ENCODE data around the gene ANKRD11.

ANKRD11 gene

GRCh38 chr16:89277641-89278341 is 212.6 kb downstream of the ANKRD11 start:
- H3F3A ChIP-seq (ENCODE audit: control insufficient read depth, insufficient read depth) = no peaks in the 10 kb centered on the region
- no peaks in the 10 kb centered on the region for H3K79me2 ChIP-seq (ENCODE audit: control insufficient read depth, low read length)
- H3K9me2 ChIP-seq (replicated peaks; ENCODE audit: control insufficient read depth, low read length) = no peaks in the 10 kb centered on the region
- H3K36me3 ChIP-seq (ENCODE audit: control insufficient read depth, low read length) = peaks cover 80% of the 10 kb centered on the region
- TF ChIP-seq CTCF (IDR thresholded peaks at IDR 0.05; ENCODE audit: low read depth, low read length, poor library complexity, severe bottlenecking) = no peak
- no peak for TF ChIP-seq EZH2phosphoT487 (IDR thresholded peaks at IDR 0.05; ENCODE audit: borderline replicate concordance, low read length)
- H3K4me3 ChIP-seq (ENCODE audit: low read length) = no peak overlapping the region
- no peak overlapping the region for H3K27ac ChIP-seq (ENCODE audit: low read depth, low read length)
- H3K9me3 ChIP-seq (ENCODE audit: control insufficient read depth, insufficient read depth, low read length) = no peaks in the 10 kb centered on the region
- no peak overlapping the region for H3K4me2 ChIP-seq (ENCODE audit: low read length)
- H4K20me1 ChIP-seq (ENCODE audit: control insufficient read depth, insufficient read depth, low read depth, low read length) = no peaks in the 10 kb centered on the region
- H3K4me1 ChIP-seq (ENCODE audit: control insufficient read depth, low read length) = no peaks in the 10 kb centered on the region
- H3K27me3 ChIP-seq (ENCODE audit: control insufficient read depth, low read length) = no peaks in the 10 kb centered on the region

GRCh38 chr16:89277049-89277448 is 213.3 kb downstream of the ANKRD11 start:
- H3K9me3 ChIP-seq (ENCODE audit: control insufficient read depth, insufficient read depth, low read length) = no peaks in the 10 kb centered on the region
- no peak overlapping the region for H3K27ac ChIP-seq (ENCODE audit: low read depth, low read length)
- H3K4me3 ChIP-seq (ENCODE audit: low read length) = no peak overlapping the region
- H3K9me2 ChIP-seq (replicated peaks; ENCODE audit: control insufficient read depth, low read length) = no peaks in the 10 kb centered on the region
- no peaks in the 10 kb centered on the region for H3F3A ChIP-seq (ENCODE audit: control insufficient read depth, insufficient read depth)
- TF ChIP-seq EZH2phosphoT487 (IDR thresholded peaks at IDR 0.05; ENCODE audit: borderline replicate concordance, low read length) (no peak), CTCF (IDR thresholded peaks at IDR 0.05; ENCODE audit: low read depth, low read length, poor library complexity, severe bottlenecking) (no peak)
- H3K79me2 ChIP-seq (ENCODE audit: control insufficient read depth, low read length) = no peaks in the 10 kb centered on the region
- no peak overlapping the region for H3K4me2 ChIP-seq (ENCODE audit: low read length)
- H3K36me3 ChIP-seq (ENCODE audit: control insufficient read depth, low read length) = peaks cover 78% of the 10 kb centered on the region
- H4K20me1 ChIP-seq (ENCODE audit: control insufficient read depth, insufficient read depth, low read depth, low read length) = no peaks in the 10 kb centered on the region
- H3K4me1 ChIP-seq (ENCODE audit: control insufficient read depth, low read length) = no peaks in the 10 kb centered on the region
- no peaks in the 10 kb centered on the region for H3K27me3 ChIP-seq (ENCODE audit: control insufficient read depth, low read length)

GRCh38 chr16:89275837-89276720 is 214.3 kb downstream of the ANKRD11 start:
- no peaks in the 10 kb centered on the region for H3K27me3 ChIP-seq (ENCODE audit: control insufficient read depth, low read length)
- H3K79me2 ChIP-seq (ENCODE audit: control insufficient read depth, low read length) = no peaks in the 10 kb centered on the region
- H3K9me3 ChIP-seq (ENCODE audit: control insufficient read depth, insufficient read depth, low read length) = no peaks in the 10 kb centered on the region
- H3F3A ChIP-seq (ENCODE audit: control insufficient read depth, insufficient read depth) = no peaks in the 10 kb centered on the region
- no peak overlapping the region for H3K27ac ChIP-seq (ENCODE audit: low read depth, low read length)
- no peak for TF ChIP-seq CTCF (IDR thresholded peaks at IDR 0.05; ENCODE audit: low read depth, low read length, poor library complexity, severe bottlenecking)
- no peak for TF ChIP-seq EZH2phosphoT487 (IDR thresholded peaks at IDR 0.05; ENCODE audit: borderline replicate concordance, low read length)
- H3K9me2 ChIP-seq (replicated peaks; ENCODE audit: control insufficient read depth, low read length) = no peaks in the 10 kb centered on the region
- no peaks in the 10 kb centered on the region for H3K4me1 ChIP-seq (ENCODE audit: control insufficient read depth, low read length)
- H3K36me3 ChIP-seq (ENCODE audit: control insufficient read depth, low read length) = peaks cover 79% of the 10 kb centered on the region
- H3K4me3 ChIP-seq (ENCODE audit: low read length) = no peak overlapping the region
- no peaks in the 10 kb centered on the region for H4K20me1 ChIP-seq (ENCODE audit: control insufficient read depth, insufficient read depth, low read depth, low read length)
- no peak overlapping the region for H3K4me2 ChIP-seq (ENCODE audit: low read length)

Data from DOHH2 (cell line).